Stimulated activated memory B cell treated with anti-CD40 and anti-IgM and Interleukin-4, amounts not matched to agents 10 μg/mL and 1 μg/mL and 100 μg/mL, for 72 hours (primary cell): ENCODE measurements around the gene GMPPA.

Source experiments
- ATAC-seq: fragments of 150-1000 bp; cut with Tn5 transposase; 2 replicates; pipeline ENCODE4 v1.10.0; 2021
- H3K27ac Mint-ChIP-seq: one replicate; pipeline ENCODE4 v1.8.0; 2022; ENCODE audit warnings: mild to moderate bottlenecking, mixed read lengths
- H3K27me3 Mint-ChIP-seq: one replicate; pipeline ENCODE4 v1.8.0; 2022; ENCODE audit warnings: mixed read lengths
- H3K36me3 Mint-ChIP-seq: one replicate; pipeline ENCODE4 v1.8.0; 2022; ENCODE audit warnings: mixed read lengths
- H3K4me1 Mint-ChIP-seq: one replicate; pipeline ENCODE4 v1.8.0; 2022; ENCODE audit warnings: mixed read lengths
- H3K4me3 Mint-ChIP-seq: one replicate; pipeline ENCODE4 v1.8.0; 2022; ENCODE audit warnings: mild to moderate bottlenecking, moderate library complexity, mixed read lengths
- H3K9me3 Mint-ChIP-seq: one replicate; pipeline ENCODE4 v1.8.0; 2022; ENCODE audit warnings: mixed read lengths

GMPPA gene

DNA sequence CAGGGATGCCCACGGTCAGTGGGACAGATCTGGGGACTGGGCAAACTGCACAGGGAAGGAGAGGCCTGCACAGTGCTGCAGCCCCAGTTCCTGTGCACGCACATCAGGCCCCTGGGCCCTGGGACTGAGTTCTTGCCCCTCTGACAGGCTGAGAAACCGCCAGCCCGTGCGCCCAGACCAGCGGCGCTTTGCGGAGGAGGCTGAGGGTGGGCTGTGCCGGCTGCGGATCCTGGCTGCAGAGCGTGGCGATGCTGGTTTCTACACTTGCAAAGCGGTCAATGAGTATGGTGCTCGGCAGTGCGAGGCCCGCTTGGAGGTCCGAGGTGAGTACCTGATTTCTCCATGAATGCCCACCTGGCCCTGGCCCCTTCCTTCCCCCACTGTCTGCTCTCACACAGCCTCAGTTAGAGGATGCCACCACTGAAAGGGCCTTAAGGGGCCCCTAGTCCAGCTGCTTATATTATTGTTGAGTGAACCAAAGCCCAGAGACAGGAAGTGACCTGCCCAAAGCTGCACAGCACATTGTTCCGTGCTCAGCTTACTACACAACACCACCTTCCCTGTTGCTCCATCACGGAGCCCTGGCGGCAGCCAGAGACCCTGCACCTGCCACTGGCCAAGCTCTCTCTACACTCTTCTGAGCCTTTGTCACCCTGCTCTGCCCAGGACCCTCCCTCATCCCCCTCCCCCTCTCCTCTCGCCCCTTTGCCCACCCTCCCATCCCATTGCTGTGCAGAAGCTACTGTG, 34.2 kb upstream of the GMPPA start:
- Mint-ChIP-seq H3K36me3 (no peaks in the 10 kb centered on the region), H3K27ac (no peak overlapping the region), H3K9me3 (no peaks in the 10 kb centered on the region), H3K27me3 (peaks cover 31% of the 10 kb centered on the region), H3K4me1 (no peaks in the 10 kb centered on the region), H3K4me3 (no peak overlapping the region)
- no peak for ATAC-seq

DNA sequence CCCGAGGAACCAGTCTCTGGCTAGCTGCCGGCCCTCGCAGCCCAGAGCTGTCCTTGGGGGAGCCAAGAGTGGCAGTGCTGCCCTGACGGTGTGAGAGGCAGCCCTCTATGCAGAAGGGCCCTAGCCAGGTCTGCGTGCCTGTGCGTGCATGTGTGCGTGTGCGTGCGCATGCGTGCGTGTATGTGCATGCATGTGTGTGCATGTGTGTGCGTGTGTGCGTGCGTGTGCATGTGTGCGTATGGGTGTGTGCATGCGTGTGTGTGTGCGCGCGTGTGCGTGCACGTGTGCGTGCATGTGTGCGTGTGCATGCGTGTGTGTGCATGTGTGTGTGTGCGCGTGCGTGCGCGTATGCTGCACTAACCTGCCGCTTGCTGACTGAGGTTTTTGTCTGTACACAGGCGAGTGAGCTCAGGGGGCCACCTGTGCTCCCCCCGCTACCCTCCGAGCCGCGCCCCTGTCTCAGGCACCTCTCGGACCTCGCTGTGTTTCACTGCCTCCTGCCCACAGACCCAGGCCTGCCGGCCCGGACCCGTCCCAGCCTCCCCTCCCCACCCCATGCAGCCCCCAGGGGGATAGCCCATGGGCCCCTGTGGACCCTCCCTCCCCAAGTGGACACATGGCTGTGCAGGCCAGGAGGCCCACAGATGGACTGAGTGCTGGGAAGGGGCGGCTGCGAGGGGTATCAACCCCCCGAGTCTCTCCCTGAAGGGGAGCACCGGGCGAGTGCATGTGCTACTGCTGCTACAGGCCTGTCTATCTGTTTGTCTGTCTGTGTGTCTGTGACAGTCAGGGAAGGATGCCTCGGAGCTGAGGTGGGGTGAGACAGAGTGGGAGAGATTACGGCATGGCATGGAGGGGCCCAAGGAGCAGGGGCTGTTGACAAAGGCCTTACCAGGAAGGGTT, 32.8 kb upstream of the GMPPA start:
- Mint-ChIP-seq H3K4me1 (no peaks in the 10 kb centered on the region), H3K9me3 (no peaks in the 10 kb centered on the region), H3K27ac (no peak overlapping the region), H3K27me3 (peaks cover 37% of the 10 kb centered on the region), H3K4me3 (no peak overlapping the region), H3K36me3 (no peaks in the 10 kb centered on the region)
- ATAC-seq = no peak

DNA sequence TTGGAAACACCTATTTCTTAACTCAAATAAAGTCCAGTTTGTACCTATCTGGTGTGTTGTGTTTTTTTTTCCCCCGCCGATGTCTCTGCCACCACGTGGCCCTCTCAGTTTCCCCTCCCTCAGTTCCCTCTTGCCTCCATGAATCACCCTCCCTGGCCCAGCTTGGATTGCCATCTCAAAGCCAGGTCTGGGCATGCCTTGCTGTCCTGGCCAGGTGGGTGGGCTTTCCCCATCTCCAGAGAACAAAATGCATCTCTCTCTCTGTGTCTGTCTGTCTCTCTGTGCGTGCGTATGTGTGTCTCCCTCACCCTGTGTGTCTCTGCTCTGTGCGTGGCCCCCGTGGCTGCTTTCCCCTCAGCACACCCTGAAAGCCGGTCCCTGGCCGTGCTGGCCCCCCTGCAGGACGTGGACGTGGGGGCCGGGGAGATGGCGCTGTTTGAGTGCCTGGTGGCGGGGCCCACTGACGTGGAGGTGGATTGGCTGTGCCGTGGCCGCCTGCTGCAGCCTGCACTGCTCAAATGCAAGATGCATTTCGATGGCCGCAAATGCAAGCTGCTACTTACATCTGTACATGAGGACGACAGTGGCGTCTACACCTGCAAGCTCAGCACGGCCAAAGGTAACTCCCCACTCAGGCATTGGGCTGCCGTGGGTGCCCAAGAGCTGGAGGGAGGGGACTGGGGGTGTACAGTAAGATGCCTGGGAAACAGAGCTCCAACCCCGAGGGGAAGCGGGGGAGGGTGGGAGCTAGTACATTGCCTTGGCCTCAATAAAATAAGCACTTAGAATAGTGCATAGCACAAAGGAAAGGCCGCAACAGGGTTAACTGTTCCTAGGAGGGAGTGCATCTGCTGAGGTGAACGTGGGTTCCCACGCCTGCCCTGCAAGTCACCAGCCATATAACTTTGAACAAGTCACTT, 31.6 kb upstream of the GMPPA start:
- H3K9me3 Mint-ChIP-seq = no peaks in the 10 kb centered on the region
- no peaks in the 10 kb centered on the region for H3K4me1 Mint-ChIP-seq
- H3K27ac Mint-ChIP-seq = no peak overlapping the region
- no peak for ATAC-seq
- H3K27me3 Mint-ChIP-seq = peaks cover 37% of the 10 kb centered on the region
- H3K36me3 Mint-ChIP-seq = no peaks in the 10 kb centered on the region
- no peak overlapping the region for H3K4me3 Mint-ChIP-seq

DNA sequence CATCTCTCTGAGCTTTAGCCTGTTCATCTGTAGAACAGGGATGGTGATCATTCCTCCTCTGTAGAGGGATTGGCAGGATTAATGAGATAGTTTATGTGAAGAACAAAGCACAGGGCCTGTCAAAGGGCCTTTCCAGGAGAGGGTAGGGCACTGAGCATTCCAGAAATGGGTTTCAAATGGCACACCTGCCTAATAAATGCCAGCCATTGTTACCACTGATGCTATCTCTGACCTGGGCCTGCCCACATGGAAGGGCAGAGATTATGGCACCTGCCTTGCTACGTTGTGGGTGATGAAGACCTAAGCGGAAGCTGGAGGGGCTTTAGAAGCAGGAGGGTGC, 31.0 kb upstream of the GMPPA start:
- peaks cover 37% of the 10 kb centered on the region for H3K27me3 Mint-ChIP-seq
- ATAC-seq = no peak
- no peaks in the 10 kb centered on the region for H3K4me1 Mint-ChIP-seq
- H3K36me3 Mint-ChIP-seq = no peaks in the 10 kb centered on the region
- H3K4me3 Mint-ChIP-seq = no peak overlapping the region
- H3K9me3 Mint-ChIP-seq = no peaks in the 10 kb centered on the region
- no peak overlapping the region for H3K27ac Mint-ChIP-seq

DNA sequence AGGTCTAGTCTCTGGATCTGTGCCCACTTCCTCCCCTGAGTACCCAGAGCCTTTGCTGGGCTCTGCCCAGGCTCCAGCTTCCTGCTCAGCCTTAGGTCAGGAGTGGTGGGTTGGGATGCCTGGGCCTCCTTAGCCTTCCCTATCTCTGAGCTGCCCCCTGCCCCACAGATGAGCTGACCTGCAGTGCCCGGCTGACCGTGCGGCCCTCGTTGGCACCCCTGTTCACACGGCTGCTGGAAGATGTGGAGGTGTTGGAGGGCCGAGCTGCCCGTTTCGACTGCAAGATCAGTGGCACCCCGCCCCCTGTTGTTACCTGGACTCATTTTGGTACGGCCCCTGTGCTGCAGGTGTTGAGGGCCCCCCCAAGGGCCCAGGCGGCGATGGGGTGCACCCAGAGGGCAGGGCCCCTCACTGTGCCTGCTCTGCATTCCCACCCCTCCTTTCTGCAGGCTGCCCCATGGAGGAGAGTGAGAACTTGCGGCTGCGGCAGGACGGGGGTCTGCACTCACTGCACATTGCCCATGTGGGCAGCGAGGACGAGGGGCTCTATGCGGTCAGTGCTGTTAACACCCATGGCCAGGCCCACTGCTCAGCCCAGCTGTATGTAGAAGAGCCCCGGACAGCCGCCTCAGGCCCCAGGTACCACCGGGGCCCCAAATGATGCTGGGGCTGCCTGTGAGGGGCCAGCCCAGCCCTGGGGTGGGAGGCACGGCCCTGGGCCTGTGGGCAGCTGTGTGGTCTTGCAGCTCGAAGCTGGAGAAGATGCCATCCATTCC, 30.1 kb upstream of the GMPPA start:
- Mint-ChIP-seq H3K4me1 (no peaks in the 10 kb centered on the region), H3K36me3 (no peaks in the 10 kb centered on the region), H3K27me3 (peaks cover 44% of the 10 kb centered on the region), H3K27ac (no peak overlapping the region), H3K4me3 (no peak overlapping the region), H3K9me3 (no peaks in the 10 kb centered on the region)
- ATAC-seq = no peak

DNA sequence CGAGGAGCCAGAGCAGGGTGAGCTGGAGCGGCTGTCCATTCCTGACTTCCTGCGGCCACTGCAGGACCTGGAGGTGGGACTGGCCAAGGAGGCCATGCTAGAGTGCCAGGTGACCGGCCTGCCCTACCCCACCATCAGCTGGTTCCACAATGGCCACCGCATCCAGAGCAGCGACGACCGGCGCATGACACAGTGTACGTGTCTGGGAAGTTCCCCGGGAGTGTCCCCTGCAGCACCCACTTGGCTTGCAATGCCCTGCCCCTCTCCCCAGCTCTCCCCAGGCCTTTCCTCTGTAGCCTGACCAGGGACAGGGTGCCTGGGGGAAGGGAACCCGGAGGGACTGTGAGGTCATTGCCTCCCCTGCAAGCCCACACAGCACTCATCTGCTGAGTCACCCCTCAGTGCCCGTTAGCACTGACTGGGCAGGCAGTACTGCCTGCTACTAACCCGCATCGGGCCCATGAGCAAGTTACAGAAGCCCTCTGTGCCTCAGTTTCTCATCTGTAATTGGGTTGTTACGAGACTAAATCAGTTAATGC, 29.4 kb upstream of the GMPPA start:
- no peak overlapping the region for H3K4me3 Mint-ChIP-seq
- no peak for ATAC-seq

DNA sequence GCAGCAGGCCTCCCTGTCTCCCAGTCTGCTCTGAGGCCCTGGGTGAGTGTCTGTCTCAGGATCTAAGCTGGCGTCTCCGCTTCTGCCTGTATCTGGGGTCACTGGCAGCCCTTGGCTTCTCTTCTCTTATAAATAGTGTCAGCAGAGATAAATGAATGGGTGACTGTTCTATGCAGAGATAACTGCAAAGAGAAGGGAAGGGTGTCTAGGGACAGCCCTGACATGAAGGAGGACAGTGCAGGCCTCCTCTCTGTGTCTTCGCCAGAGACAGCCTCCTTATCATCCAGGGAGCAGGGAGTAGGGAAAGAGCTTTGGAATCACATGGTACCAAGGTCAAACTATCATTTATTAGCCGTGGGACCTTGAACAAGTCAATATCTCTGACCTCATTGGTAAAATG, 28.3 kb upstream of the GMPPA start:
- no peaks in the 10 kb centered on the region for H3K4me1 Mint-ChIP-seq
- no peak overlapping the region for H3K4me3 Mint-ChIP-seq
- no peak for ATAC-seq
- H3K27me3 Mint-ChIP-seq = peaks cover 51% of the 10 kb centered on the region
- H3K9me3 Mint-ChIP-seq = no peaks in the 10 kb centered on the region
- H3K27ac Mint-ChIP-seq = no peak overlapping the region
- H3K36me3 Mint-ChIP-seq = no peaks in the 10 kb centered on the region

More for the DNA sequence above, 29.4 kb upstream of the GMPPA start:
- peaks cover 47% of the 10 kb centered on the region for H3K27me3 Mint-ChIP-seq
- H3K36me3 Mint-ChIP-seq = no peaks in the 10 kb centered on the region
- no peaks in the 10 kb centered on the region for H3K9me3 Mint-ChIP-seq
- H3K4me1 Mint-ChIP-seq = no peaks in the 10 kb centered on the region
- H3K27ac Mint-ChIP-seq = no peak overlapping the region

DNA sequence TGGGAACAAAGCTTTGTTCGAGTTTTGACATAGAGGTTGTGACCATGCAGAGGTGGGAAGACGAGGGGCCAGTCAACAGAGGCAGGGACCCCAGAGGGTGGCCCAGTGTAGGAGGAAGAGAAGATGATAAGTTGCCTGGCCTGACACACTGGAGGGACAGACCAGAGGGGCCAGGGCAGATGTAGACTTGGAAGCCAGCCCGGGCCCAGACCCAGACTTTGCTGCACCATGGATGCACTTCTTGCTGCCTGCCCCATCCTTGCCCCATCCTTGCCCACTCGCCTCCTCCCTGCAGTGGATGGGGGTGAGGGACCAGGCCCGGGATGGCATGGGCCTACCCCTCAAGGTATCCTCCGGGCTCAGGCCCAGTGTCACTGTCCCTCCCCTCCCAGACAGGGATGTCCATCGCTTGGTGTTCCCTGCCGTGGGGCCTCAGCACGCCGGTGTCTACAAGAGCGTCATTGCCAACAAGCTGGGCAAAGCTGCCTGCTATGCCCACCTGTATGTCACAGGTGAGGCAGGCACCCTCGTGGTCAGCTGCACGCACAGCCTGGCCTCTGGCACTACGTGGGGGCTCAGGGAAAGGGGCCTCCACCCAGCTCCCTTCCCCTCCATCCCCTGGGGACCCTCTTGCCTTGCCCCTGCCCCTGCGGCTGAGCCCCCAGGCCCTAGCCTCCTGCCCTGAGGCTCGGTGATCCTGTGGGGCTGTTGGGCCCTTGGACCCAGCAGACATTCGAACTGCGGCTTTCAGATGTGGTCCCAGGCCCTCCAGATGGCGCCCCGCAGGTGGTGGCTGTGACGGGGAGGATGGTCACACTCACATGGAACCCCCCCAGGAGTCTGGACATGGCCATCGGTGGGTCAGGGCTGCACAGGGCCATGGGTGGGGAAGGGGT, 27.0 kb upstream of the GMPPA start:
- Mint-ChIP-seq H3K4me3 (no peak overlapping the region), H3K36me3 (no peaks in the 10 kb centered on the region), H3K9me3 (no peaks in the 10 kb centered on the region), H3K27ac (no peak overlapping the region), H3K27me3 (peaks cover 64% of the 10 kb centered on the region), H3K4me1 (peaks cover 5% of the 10 kb centered on the region)
- ATAC-seq = peak; percentile 29

DNA sequence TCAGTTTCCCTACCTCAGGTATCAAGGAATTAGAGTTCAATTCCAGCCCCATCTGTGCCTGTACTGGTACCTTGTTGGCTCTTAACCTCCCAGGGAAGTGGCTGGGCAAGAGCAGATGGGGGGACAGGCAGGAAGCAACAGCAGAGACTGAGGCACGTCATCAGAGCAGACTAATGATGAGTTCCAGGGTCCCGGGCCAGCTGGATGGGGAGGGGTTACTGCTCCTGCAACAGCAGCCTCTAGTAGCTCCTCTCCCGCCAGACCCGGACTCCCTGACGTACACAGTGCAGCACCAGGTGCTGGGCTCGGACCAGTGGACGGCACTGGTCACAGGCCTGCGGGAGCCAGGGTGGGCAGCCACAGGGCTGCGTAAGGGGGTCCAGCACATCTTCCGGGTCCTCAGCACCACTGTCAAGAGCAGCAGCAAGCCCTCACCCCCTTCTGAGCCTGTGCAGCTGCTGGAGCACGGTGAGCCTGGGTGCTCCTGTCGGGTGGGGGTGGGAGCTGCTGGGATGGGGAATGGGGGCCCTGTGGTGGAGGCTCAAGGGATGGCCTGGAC, 26.0 kb upstream of the GMPPA start:
- H3K27me3 Mint-ChIP-seq = peaks cover 73% of the 10 kb centered on the region
- ATAC-seq = no peak
- H3K4me3 Mint-ChIP-seq = no peak overlapping the region
- no peaks in the 10 kb centered on the region for H3K9me3 Mint-ChIP-seq
- H3K27ac Mint-ChIP-seq = no peak overlapping the region
- H3K4me1 Mint-ChIP-seq = peaks cover 5% of the 10 kb centered on the region
- H3K36me3 Mint-ChIP-seq = no peaks in the 10 kb centered on the region

DNA sequence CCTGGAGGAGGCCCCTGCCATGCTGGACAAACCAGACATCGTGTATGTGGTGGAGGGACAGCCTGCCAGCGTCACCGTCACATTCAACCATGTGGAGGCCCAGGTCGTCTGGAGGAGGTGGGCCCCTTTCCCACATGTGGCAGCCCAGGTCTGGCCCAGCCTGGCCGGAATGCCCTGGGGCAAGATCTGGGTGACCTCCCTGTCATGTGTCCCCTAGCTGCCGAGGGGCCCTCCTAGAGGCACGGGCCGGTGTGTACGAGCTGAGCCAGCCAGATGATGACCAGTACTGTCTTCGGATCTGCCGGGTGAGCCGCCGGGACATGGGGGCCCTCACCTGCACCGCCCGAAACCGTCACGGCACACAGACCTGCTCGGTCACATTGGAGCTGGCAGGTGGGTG, 25.2 kb upstream of the GMPPA start:
- peaks cover 5% of the 10 kb centered on the region for H3K4me1 Mint-ChIP-seq

DNA sequence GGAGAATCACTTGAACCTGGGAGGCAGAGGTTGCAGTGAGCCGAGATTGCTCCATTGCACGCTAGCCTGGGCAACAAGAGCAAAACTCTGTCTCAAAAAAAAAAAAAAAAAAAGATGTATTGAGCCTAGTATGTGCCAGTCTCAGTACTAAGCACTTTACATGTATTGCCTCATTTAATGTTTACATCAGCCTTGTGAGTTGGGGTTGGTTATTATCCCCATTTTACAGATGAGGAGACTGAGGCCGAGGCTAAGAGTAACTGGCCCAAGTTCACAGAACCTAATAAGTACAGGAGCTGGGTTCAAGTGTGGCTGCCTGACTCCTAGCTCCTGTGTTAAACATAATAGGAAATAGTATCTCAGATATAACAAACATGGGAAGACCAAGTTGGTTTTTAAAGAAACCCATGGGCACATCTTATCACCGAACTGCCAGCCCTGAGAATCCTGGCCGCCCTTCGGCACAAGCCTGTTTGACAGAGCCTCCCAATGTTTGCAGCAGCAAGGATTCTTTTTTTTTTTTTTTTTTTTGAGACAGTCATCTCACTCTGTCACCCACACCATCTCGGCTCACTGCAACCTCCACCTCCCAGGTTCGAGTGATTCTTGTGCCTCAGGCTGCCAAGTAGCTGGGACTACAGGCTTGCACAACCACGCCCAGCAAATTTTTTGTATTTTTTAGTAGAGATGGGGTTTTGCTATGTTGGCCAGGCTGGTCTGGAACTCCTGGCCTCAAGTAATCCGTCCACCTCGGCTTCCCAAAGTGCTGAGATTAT, 24.2 kb upstream of the GMPPA start:
- no peak for ATAC-seq
- Mint-ChIP-seq H3K4me1 (peaks cover 5% of the 10 kb centered on the region), H3K9me3 (no peaks in the 10 kb centered on the region), H3K36me3 (no peaks in the 10 kb centered on the region), H3K4me3 (no peak overlapping the region), H3K27me3 (peaks cover 76% of the 10 kb centered on the region), H3K27ac (no peak overlapping the region)

More for the DNA sequence above, 25.2 kb upstream of the GMPPA start:
- no peak for ATAC-seq
- Mint-ChIP-seq H3K27me3 (peaks cover 73% of the 10 kb centered on the region), H3K4me3 (no peak overlapping the region), H3K36me3 (no peaks in the 10 kb centered on the region), H3K9me3 (no peaks in the 10 kb centered on the region), H3K27ac (no peak overlapping the region)

DNA sequence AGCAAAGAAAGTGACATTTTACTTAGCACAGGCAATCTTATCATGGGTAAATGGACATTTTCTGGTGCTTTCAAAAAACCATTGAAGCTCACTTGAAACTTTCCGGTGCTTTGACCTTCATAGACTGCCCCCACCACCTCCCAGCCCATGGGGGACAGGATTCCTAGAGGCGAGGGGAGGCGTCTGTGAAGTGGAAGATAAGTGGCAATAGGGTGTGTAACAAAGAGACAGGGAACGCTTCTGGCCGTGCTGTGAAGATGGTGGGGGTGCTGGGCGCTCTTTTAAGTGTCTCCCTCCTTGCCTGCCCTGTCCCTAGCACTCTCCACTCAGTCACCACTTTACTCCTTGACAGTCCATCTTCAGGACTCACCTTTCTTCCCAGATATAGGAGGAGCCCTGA, 23.4 kb upstream of the GMPPA start:
- no peak for ATAC-seq
- Mint-ChIP-seq H3K27ac (no peak overlapping the region), H3K9me3 (no peaks in the 10 kb centered on the region), H3K4me3 (no peak overlapping the region), H3K27me3 (peaks cover 76% of the 10 kb centered on the region), H3K4me1 (peaks cover 5% of the 10 kb centered on the region), H3K36me3 (no peaks in the 10 kb centered on the region)
